GM12892 (cell line): ENCODE data around the gene LMNB1.

Experiments
- POLR2A ChIP-seq: IDR thresholded peaks from 2 replicates; pipeline ENCODE4 v1.6.1; 2011; ENCODE audit warnings: low read depth, low read length, control low read depth
- POLR2AphosphoS5 ChIP-seq: IDR thresholded peaks from 2 replicates; pipeline ENCODE4 v1.6.1; 2011; ENCODE audit warnings: low read depth, low read length, control low read depth

DNA sequence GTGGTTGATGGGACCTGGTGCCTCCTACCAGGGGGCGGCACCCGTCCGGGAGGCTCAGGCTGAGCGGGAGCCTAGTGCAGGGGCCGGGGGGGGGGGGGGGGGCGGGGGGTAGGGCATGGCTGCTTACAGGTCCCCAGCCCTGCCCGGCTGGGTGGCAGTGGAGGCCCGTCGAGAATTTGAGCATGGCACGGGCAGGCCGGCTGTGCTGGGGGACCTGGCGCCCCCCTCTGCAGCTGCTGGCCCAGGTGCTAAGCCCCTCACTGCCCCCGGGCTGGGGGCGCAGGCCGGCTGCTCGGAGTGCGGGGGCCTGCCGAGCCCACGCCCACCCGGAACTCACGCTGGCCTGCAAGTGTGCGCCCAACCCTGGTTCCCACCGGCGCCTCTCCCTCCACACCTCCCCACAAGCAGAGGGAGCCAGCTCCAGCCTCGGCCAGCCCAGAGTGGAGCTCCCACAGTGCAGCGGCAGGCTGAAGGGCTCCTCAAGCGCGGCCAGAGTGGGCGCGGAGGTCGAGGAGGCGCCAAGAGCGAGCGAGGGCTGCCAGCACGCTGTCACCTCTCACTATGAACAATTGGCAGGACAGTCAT, 77.7 kb downstream of the LMNB1 start:
- TF ChIP-seq POLR2AphosphoS5 (no peak), POLR2A (no peak)
